ENCODE measurements around the gene AEBP1. TPM values are rescaled to one million over a fixed set of nuclear protein-coding genes. Genes with fewer than 3 reads are reported as not detected.
A peak's percentile ranks its signal among the peaks of the same experiment; 100 is the strongest.

The AEBP1 gene
- total RNA-seq, 2 experiments from 2014 or later: 29.1 to 30.4 TPM

GRCh38 chr7:44112231-44112996 is 8.3 kb downstream of the AEBP1 start:
- no peaks in the 10 kb centered on the region for H3K4me1 Mint-ChIP-seq (ENCODE audit: low read depth)
- H3K36me3 Mint-ChIP-seq (ENCODE audit: low read depth): peaks cover 20% of the 10 kb centered on the region
- H3K27me3 Mint-ChIP-seq: no peaks in the 10 kb centered on the region
- no peak overlapping the region for H3K27ac Mint-ChIP-seq
- POLR2A ChIA-PET: interaction anchor here (0.6 to 2.5 kb wide), 6 partner anchors 8 to 686 kb away, joined by 3 to 13 read pairs (median 5); partner anchors contain the start of gene POLD2
- H3K9me3 Mint-ChIP-seq: no peaks in the 10 kb centered on the region
- CTCF ChIA-PET: interaction anchor here (1.0 kb wide), 1 partner anchor 11 kb away, joined by 3 read pairs; no protein-coding TSS in a partner anchor
- intact Hi-C loops (cut with micrococcal nuclease): no loop called here
- ATAC-seq: no peak
- DNase-seq: no peak
- TF ChIP-seq, protein P1, sequence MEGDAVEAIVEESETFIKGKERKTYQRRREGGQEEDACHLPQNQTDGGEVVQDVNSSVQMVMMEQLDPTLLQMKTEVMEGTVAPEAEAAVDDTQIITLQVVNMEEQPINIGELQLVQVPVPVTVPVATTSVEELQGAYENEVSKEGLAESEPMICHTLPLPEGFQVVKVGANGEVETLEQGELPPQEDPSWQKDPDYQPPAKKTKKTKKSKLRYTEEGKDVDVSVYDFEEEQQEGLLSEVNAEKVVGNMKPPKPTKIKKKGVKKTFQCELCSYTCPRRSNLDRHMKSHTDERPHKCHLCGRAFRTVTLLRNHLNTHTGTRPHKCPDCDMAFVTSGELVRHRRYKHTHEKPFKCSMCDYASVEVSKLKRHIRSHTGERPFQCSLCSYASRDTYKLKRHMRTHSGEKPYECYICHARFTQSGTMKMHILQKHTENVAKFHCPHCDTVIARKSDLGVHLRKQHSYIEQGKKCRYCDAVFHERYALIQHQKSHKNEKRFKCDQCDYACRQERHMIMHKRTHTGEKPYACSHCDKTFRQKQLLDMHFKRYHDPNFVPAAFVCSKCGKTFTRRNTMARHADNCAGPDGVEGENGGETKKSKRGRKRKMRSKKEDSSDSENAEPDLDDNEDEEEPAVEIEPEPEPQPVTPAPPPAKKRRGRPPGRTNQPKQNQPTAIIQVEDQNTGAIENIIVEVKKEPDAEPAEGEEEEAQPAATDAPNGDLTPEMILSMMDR (IDR thresholded peaks at IDR 0.05): no peak
- no peak overlapping the region for H3K4me3 Mint-ChIP-seq

DNA sequence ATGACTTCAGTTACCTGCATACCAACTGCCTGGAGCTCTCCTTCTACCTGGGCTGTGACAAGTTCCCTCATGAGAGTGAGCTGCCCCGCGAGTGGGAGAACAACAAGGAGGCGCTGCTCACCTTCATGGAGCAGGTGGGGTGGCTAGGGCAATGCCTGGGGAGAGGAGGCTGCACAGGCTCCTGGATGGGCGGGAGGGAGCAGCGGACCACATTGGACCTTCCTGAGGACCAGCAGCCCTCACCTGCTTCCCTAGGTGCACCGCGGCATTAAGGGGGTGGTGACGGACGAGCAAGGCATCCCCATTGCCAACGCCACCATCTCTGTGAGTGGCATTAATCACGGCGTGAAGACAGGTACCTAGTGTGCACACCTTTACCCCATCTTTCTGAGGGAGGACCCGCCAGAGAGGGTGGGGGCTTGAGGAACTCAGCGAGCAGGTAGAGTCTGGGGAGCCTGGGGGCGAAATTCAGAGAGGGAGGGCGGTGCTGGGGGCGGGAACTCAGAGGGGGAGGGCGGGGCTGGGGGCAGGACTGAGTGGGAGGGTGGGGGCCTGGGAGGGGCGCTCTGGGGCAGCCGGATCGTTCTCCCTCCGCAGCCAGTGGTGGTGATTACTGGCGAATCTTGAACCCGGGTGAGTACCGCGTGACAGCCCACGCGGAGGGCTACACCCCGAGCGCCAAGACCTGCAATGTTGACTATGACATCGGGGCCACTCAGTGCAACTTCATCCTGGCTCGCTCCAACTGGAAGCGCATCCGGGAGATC is 9.0 kb downstream of the AEBP1 start:
- intact Hi-C loops (cut with micrococcal nuclease): no loop called here
- Mint-ChIP-seq H3K36me3 (ENCODE audit: low read depth) (peaks cover 24% of the 10 kb centered on the region), H3K4me3 (no peak overlapping the region), H3K27ac (no peak overlapping the region), H3K9me3 (no peaks in the 10 kb centered on the region), H3K4me1 (ENCODE audit: low read depth) (no peaks in the 10 kb centered on the region), H3K27me3 (no peaks in the 10 kb centered on the region)
- TF ChIP-seq, protein P1 (IDR thresholded peaks at IDR 0.05): no peak
- ChIA-PET POLR2A (interaction anchor here (1.3 to 2.5 kb wide), 6 partner anchors 7 to 47 kb away, joined by 3 to 17 read pairs (median 6); partner anchors contain the start of genes AEBP1, PGAM2 and POLD2), CTCF (no interaction called here)
- no peak for DNase-seq
- no peak for ATAC-seq

GRCh38 chr7:44113764-44114354 is 9.7 kb downstream of the AEBP1 start:
- H3K36me3 Mint-ChIP-seq (ENCODE audit: low read depth): peaks cover 25% of the 10 kb centered on the region
- POLR2A ChIA-PET: interaction anchor here (1.4 to 2.4 kb wide), 3 partner anchors 8 to 48 kb away, joined by 3 to 17 read pairs (median 7); partner anchors contain the start of genes AEBP1 and PGAM2
- TF ChIP-seq, protein P1 (IDR thresholded peaks at IDR 0.05): no peak
- no peaks in the 10 kb centered on the region for H3K4me1 Mint-ChIP-seq (ENCODE audit: low read depth)
- DNase-seq (no peak), ATAC-seq (peak; percentile 10)
- H3K27ac Mint-ChIP-seq: no peak overlapping the region
- no peak overlapping the region for H3K4me3 Mint-ChIP-seq
- H3K9me3 Mint-ChIP-seq: no peaks in the 10 kb centered on the region
- intact Hi-C loops (cut with micrococcal nuclease): no loop called here
- H3K27me3 Mint-ChIP-seq: no peaks in the 10 kb centered on the region
- CTCF ChIA-PET: no interaction called here

GRCh38 chr7:44114586-44115310 is 10.6 kb downstream of the AEBP1 start:
- H3K4me3 Mint-ChIP-seq: no peak overlapping the region
- TF ChIP-seq, protein P1 (IDR thresholded peaks at IDR 0.05): no peak
- no peak overlapping the region for H3K27ac Mint-ChIP-seq
- ATAC-seq (no peak), DNase-seq (no peak)
- H3K9me3 Mint-ChIP-seq: no peaks in the 10 kb centered on the region
- H3K27me3 Mint-ChIP-seq: no peaks in the 10 kb centered on the region
- intact Hi-C loops (cut with micrococcal nuclease): no loop called here
- ChIA-PET CTCF (no interaction called here), POLR2A (interaction anchor here (1.0 to 2.5 kb wide), 6 partner anchors 8 to 70 kb away, joined by 3 to 17 read pairs (median 7); partner anchors contain the start of genes AEBP1, DBNL, PGAM2 and POLD2)
- H3K4me1 Mint-ChIP-seq (ENCODE audit: low read depth): peaks cover 7% of the 10 kb centered on the region
- peaks cover 33% of the 10 kb centered on the region for H3K36me3 Mint-ChIP-seq (ENCODE audit: low read depth)
